ENCODE data around the gene RTL10.

The RTL10 gene

GRCh38 chr22:19862619-19863246 is 8.1 kb upstream of the RTL10 start:
- DNase-seq: no peak

- DNase-seq: no peak
Observed at GRCh38 chr22:19859861-19860510, 5.3 kb upstream of the RTL10 start.

- DNase-seq: no peak
Observed at GRCh38 chr22:19857382-19857781, 2.7 kb upstream of the RTL10 start.

- DNase-seq: peak; percentile 33
Observed at GRCh38 chr22:19855504-19856409, 1.1 kb upstream of the RTL10 start.

- no peak for DNase-seq
Observed at GRCh38 chr22:19853879-19854777, 546 bp downstream of the RTL10 start.

GRCh38 chr22:19853058-19853878 is 1.4 kb downstream of the RTL10 start:
- DNase-seq: no peak

GRCh38 chr22:19852177-19852781 is 2.4 kb downstream of the RTL10 start:
- no peak for DNase-seq

GRCh38 chr22:19851291-19852176 is 3.1 kb downstream of the RTL10 start:
- DNase-seq: no peak

- no peak for DNase-seq
Observed at GRCh38 chr22:19850763-19851109, 3.9 kb downstream of the RTL10 start.

- no peak for DNase-seq
Observed at GRCh38 chr22:19849835-19850762, 4.6 kb downstream of the RTL10 start.

GRCh38 chr22:19848298-19849224 is 6.1 kb downstream of the RTL10 start:
- DNase-seq: no peak

GRCh38 chr22:19847345-19847632 is 7.4 kb downstream of the RTL10 start:
- no peak for DNase-seq

GRCh38 chr22:19846620-19847344 is 7.9 kb downstream of the RTL10 start:
- DNase-seq: no peak

- no peak for DNase-seq
Observed at GRCh38 chr22:19845054-19845722, 9.5 kb downstream of the RTL10 start.

GRCh38 chr22:19844377-19845053 is 10.2 kb downstream of the RTL10 start:
- no peak for DNase-seq

- no peak for DNase-seq
Observed at GRCh38 chr22:19843857-19844376, 10.8 kb downstream of the RTL10 start.

All from effector CD4-positive, alpha-beta T cell (primary cell).